BLaER1 treated with 17β-estradiol and CSF1 and Interleukin-3, amounts not matched to agents 10 nM and 100 nM (cell line): ENCODE results near the gene B3GLCT.

Source experiments
- H3K27ac ChIP-seq, 11 experiments: shearing (Covaris generic); formaldehyde crosslinking; 2 replicates each; pipeline ENCODE4 v1.8.1; 2022
- H3K27me3 ChIP-seq, 11 experiments: shearing (Covaris generic); formaldehyde crosslinking; 2 replicates each; pipeline ENCODE4 v1.8.1; 2022
- H3K36me3 ChIP-seq, 11 experiments: shearing (Covaris generic); formaldehyde crosslinking; 2 replicates each; pipeline ENCODE4 v1.8.1; 2022
- H3K4me1 ChIP-seq, 10 experiments: shearing (Covaris generic); formaldehyde crosslinking; 2 replicates each; pipeline ENCODE4 v1.8.1; 2022
- H3K4me2 ChIP-seq, 11 experiments: shearing (Covaris generic); formaldehyde crosslinking; 2 replicates each; pipeline ENCODE4 v1.8.1; 2022
- H3K4me3 ChIP-seq, 10 experiments: shearing (Covaris generic); formaldehyde crosslinking; 2 replicates each; pipeline ENCODE4 v1.8.1; 2022
- H3K9ac ChIP-seq, 11 experiments: shearing (Covaris generic); formaldehyde crosslinking; 2 replicates each; pipeline ENCODE4 v1.8.1; 2022
- H3K9me3 ChIP-seq, 11 experiments: shearing (Covaris generic); formaldehyde crosslinking; replicated peaks in 1 of 11; 2 replicates each; pipeline ENCODE4 v1.8.1; 2022
- H4K20me1 ChIP-seq, 11 experiments: shearing (Covaris generic); formaldehyde crosslinking; 2 replicates each; pipeline ENCODE4 v1.8.1; 2022
- Cebpa-rat ChIP-seq, 11 experiments: shearing (Covaris generic); IDR thresholded peaks; 2 replicates each; pipeline ENCODE4 v1.8.1; 2022

Gene B3GLCT

GRCh38 chr13:31245598-31246373 is 46.0 kb downstream of the B3GLCT start:
- Histone ChIP-seq H3K27me3 (no peaks in the 10 kb centered on the region), H3K27ac (no peak overlapping the region), H3K4me3 (no peak overlapping the region), H3K4me2 (no peak overlapping the region), H3K9me3 (peaks cover 0 to 8% (median 5%) of the 10 kb centered on the region in 11 experiments; a peak in 12 of 22 replicates), H3K4me1 (no peaks in the 10 kb centered on the region), H3K9ac (no peak overlapping the region), H3K36me3 (peaks cover 0 to 7% (median 0%) of the 10 kb centered on the region in 11 experiments; a peak in 5 of 22 replicates), H4K20me1 (no peaks in the 10 kb centered on the region)
- no peak for TF ChIP-seq Cebpa-rat (IDR thresholded peaks at IDR 0.05)

- Histone ChIP-seq H3K36me3 (peaks cover 0 to 18% (median 0%) of the 10 kb centered on the region in 11 experiments; a peak in 5 of 22 replicates), H3K27me3 (no peaks in the 10 kb centered on the region), H3K27ac (no peak overlapping the region), H3K4me1 (no peaks in the 10 kb centered on the region), H3K4me2 (no peak overlapping the region), H3K9me3 (peaks cover 0 to 12% (median 8%) of the 10 kb centered on the region in 11 experiments; a peak in 13 of 22 replicates), H3K4me3 (no peak overlapping the region), H3K9ac (no peak overlapping the region), H4K20me1 (no peaks in the 10 kb centered on the region)
- no peak for TF ChIP-seq Cebpa-rat (IDR thresholded peaks at IDR 0.05)
Measured at GRCh38 chr13:31246918-31247317, 47.1 kb downstream of the B3GLCT start.

- TF ChIP-seq Cebpa-rat (IDR thresholded peaks at IDR 0.05): no peak
- H3K4me3 ChIP-seq: no peak overlapping the region
Measured at GRCh38 chr13:31248361-31248760, 48.6 kb downstream of the B3GLCT start.

GRCh38 chr13:31248965-31249539 is 49.3 kb downstream of the B3GLCT start:
- H3K4me3 ChIP-seq: no peak overlapping the region
- no peak overlapping the region for H3K27ac ChIP-seq
- TF ChIP-seq Cebpa-rat (IDR thresholded peaks at IDR 0.05): no peak
- H4K20me1 ChIP-seq: no peaks in the 10 kb centered on the region
- no peak overlapping the region for H3K9ac ChIP-seq
- no peaks in the 10 kb centered on the region for H3K27me3 ChIP-seq
- H3K4me2 ChIP-seq: no peak overlapping the region
- no peaks in the 10 kb centered on the region for H3K4me1 ChIP-seq
- H3K36me3 ChIP-seq: peaks cover 0 to 18% (median 0%) of the 10 kb centered on the region in 11 experiments; a peak in 5 of 22 replicates
- peaks cover 0 to 14% (median 8%) of the 10 kb centered on the region in 11 experiments; a peak in 13 of 22 replicates for H3K9me3 ChIP-seq

More at GRCh38 chr13:31248361-31248760, 48.6 kb downstream of the B3GLCT start:
- Histone ChIP-seq H3K9me3 (peaks cover 0 to 14% (median 8%) of the 10 kb centered on the region in 11 experiments; a peak in 13 of 22 replicates), H4K20me1 (no peaks in the 10 kb centered on the region), H3K27me3 (no peaks in the 10 kb centered on the region), H3K36me3 (peaks cover 0 to 18% (median 0%) of the 10 kb centered on the region in 11 experiments; a peak in 5 of 22 replicates), H3K9ac (no peak overlapping the region), H3K27ac (no peak overlapping the region), H3K4me2 (no peak overlapping the region), H3K4me1 (no peaks in the 10 kb centered on the region)

GRCh38 chr13:31250435-31250834 is 50.7 kb downstream of the B3GLCT start:
- no peak for TF ChIP-seq Cebpa-rat (IDR thresholded peaks at IDR 0.05)
- H3K4me3 ChIP-seq: no peak overlapping the region
- H3K4me2 ChIP-seq: no peak overlapping the region
- H3K27me3 ChIP-seq: no peaks in the 10 kb centered on the region
- peaks cover 0 to 18% (median 0%) of the 10 kb centered on the region in 11 experiments; a peak in 5 of 22 replicates for H3K36me3 ChIP-seq
- peaks cover 0 to 14% (median 8%) of the 10 kb centered on the region in 11 experiments; a peak in 13 of 22 replicates for H3K9me3 ChIP-seq
- no peak overlapping the region for H3K27ac ChIP-seq
- H3K9ac ChIP-seq: no peak overlapping the region
- H3K4me1 ChIP-seq: no peaks in the 10 kb centered on the region
- H4K20me1 ChIP-seq: no peaks in the 10 kb centered on the region

- Histone ChIP-seq H3K4me1 (no peaks in the 10 kb centered on the region), H4K20me1 (no peaks in the 10 kb centered on the region), H3K27me3 (no peaks in the 10 kb centered on the region), H3K36me3 (peaks cover 0 to 16% (median 3%) of the 10 kb centered on the region in 11 experiments; a peak in 5 of 22 replicates), H3K4me3 (no peak overlapping the region), H3K9me3 (peaks cover 11 to 20% (median 14%) of the 10 kb centered on the region in 11 experiments), H3K4me2 (no peak overlapping the region), H3K9ac (no peak overlapping the region), H3K27ac (no peak overlapping the region)
- TF ChIP-seq Cebpa-rat (IDR thresholded peaks at IDR 0.05): no peak
Measured at GRCh38 chr13:31261241-31261640, 61.5 kb downstream of the B3GLCT start.

- H3K27ac ChIP-seq: no peak overlapping the region
- H3K9me3 ChIP-seq: peaks cover 3 to 10% (median 5%) of the 10 kb centered on the region in 11 experiments; a peak in 21 of 22 replicates
- no peak overlapping the region for H3K4me2 ChIP-seq
- H3K4me3 ChIP-seq: no peak overlapping the region
- H3K4me1 ChIP-seq: no peaks in the 10 kb centered on the region
- no peak overlapping the region for H3K9ac ChIP-seq
- no peaks in the 10 kb centered on the region for H3K27me3 ChIP-seq
- no peaks in the 10 kb centered on the region for H4K20me1 ChIP-seq
- H3K36me3 ChIP-seq: peaks cover 0 to 16% (median 3%) of the 10 kb centered on the region in 11 experiments; a peak in 6 of 22 replicates
- TF ChIP-seq Cebpa-rat (IDR thresholded peaks at IDR 0.05): no peak
Measured at GRCh38 chr13:31263346-31263745, 63.6 kb downstream of the B3GLCT start.

- TF ChIP-seq Cebpa-rat (IDR thresholded peaks at IDR 0.05): no peak
Measured at GRCh38 chr13:31264151-31264550, 64.4 kb downstream of the B3GLCT start.

GRCh38 chr13:31267126-31267784 is 67.5 kb downstream of the B3GLCT start:
- no peak for TF ChIP-seq Cebpa-rat (IDR thresholded peaks at IDR 0.05)
- no peak overlapping the region for H3K4me3 ChIP-seq
- H4K20me1 ChIP-seq: no peaks in the 10 kb centered on the region
- H3K9me3 ChIP-seq: peaks cover 18 to 29% (median 26%) of the 10 kb centered on the region in 11 experiments
- no peak overlapping the region for H3K27ac ChIP-seq
- no peaks in the 10 kb centered on the region for H3K4me1 ChIP-seq
- H3K36me3 ChIP-seq: peaks cover 6 to 27% (median 16%) of the 10 kb centered on the region in 11 experiments; a peak in 19 of 22 replicates
- H3K4me2 ChIP-seq: no peak overlapping the region
- H3K27me3 ChIP-seq: no peaks in the 10 kb centered on the region
- H3K9ac ChIP-seq: no peak overlapping the region

More at GRCh38 chr13:31264151-31264550, 64.4 kb downstream of the B3GLCT start:
- peaks cover 0 to 17% (median 3%) of the 10 kb centered on the region in 11 experiments; a peak in 6 of 22 replicates for H3K36me3 ChIP-seq
- H3K27ac ChIP-seq: no peak overlapping the region
- H3K4me3 ChIP-seq: no peak overlapping the region
- H4K20me1 ChIP-seq: no peaks in the 10 kb centered on the region
- H3K4me1 ChIP-seq: no peaks in the 10 kb centered on the region
- H3K4me2 ChIP-seq: no peak overlapping the region
- no peaks in the 10 kb centered on the region for H3K27me3 ChIP-seq
- H3K9me3 ChIP-seq: peaks cover 0 to 2% (median 0%) of the 10 kb centered on the region in 11 experiments; a peak in 1 of 22 replicates
- no peak overlapping the region for H3K9ac ChIP-seq
